Mesenchymal stem cell (in vitro differentiated cells and primary cell): ENCODE measurements around the gene PRKAG3.

Source experiments
- DNase-seq: peaks from one replicate; pipeline ENCODE4 v3.0.0-alpha.2; 2013
- H2AFZ ChIP-seq: one replicate; pipeline ENCODE4 v1.6.1; 2013; ENCODE audit warnings: low read depth, mild to moderate bottlenecking, control low read depth, inconsistent platforms, low read length, moderate library complexity
- H2AK5ac ChIP-seq: 2 replicates; pipeline ENCODE4 v1.6.1; 2013; ENCODE audit warnings: low read length, moderate library complexity, mild to moderate bottlenecking, inconsistent platforms; ENCODE audit not compliant: severe bottlenecking
- H2BK120ac ChIP-seq: one replicate; pipeline ENCODE4 v1.6.1; 2013; ENCODE audit warnings: low read depth, mild to moderate bottlenecking, inconsistent platforms, low read length, moderate library complexity
- H2BK12ac ChIP-seq, 2 experiments: one replicate each; pipeline ENCODE4 v1.6.1; 2013; ENCODE audit warnings: inconsistent platforms in 2 of 2, low read length in 2 of 2, mild to moderate bottlenecking in 2 of 2, moderate library complexity in 2 of 2, control low read depth in 1 of 2
- H2BK15ac ChIP-seq: one replicate; pipeline ENCODE4 v1.6.1; 2013; ENCODE audit warnings: mild to moderate bottlenecking, low read depth, inconsistent platforms; ENCODE audit not compliant: poor library complexity, severe bottlenecking
- H2BK5ac ChIP-seq: 2 replicates; pipeline ENCODE4 v1.6.1; 2013; ENCODE audit warnings: low read depth, mild to moderate bottlenecking, low read length, control low read depth, inconsistent platforms; ENCODE audit not compliant: poor library complexity, severe bottlenecking
- H3K14ac ChIP-seq, 2 experiments: one replicate each; pipeline ENCODE4 v1.6.1; 2013; ENCODE audit warnings: inconsistent platforms in 2 of 2, low read length in 2 of 2, control low read depth in 1 of 2, mild to moderate bottlenecking in 1 of 2, moderate library complexity in 1 of 2
- H3K18ac ChIP-seq, 2 experiments: one replicate each; pipeline ENCODE4 v1.6.1; 2013; ENCODE audit warnings: inconsistent platforms in 2 of 2, low read length in 2 of 2, control low read depth in 1 of 2, low read depth in 1 of 2, mild to moderate bottlenecking in 1 of 2
- H3K23ac ChIP-seq, 2 experiments: one replicate each; pipeline ENCODE4 v1.6.1; 2013; ENCODE audit warnings: inconsistent platforms in 2 of 2, low read length in 2 of 2, mild to moderate bottlenecking in 2 of 2, moderate library complexity in 2 of 2, control low read depth in 1 of 2
- H3K27ac ChIP-seq: 2 replicates; pipeline ENCODE4 v1.5.1; 2013; ENCODE audit warnings: mild to moderate bottlenecking, moderate library complexity, low read length, control low read depth, inconsistent platforms; ENCODE audit not compliant: poor library complexity, severe bottlenecking
- H3K27me3 ChIP-seq, 2 experiments: 2 replicates each; pipeline versions ENCODE4 v1.6.1 to v1.7.0; 2013; ENCODE audit warnings: low read length in 2 of 2, mild to moderate bottlenecking in 2 of 2, moderate library complexity in 2 of 2, control low read depth in 1 of 2, inconsistent platforms in 1 of 2; ENCODE audit not compliant: control insufficient read depth in 1 of 2, insufficient read depth in 1 of 2
- H3K36me3 ChIP-seq, 2 experiments: 2 replicates each; pipeline versions ENCODE4 v1.6.1 to v1.7.0; 2013; ENCODE audit warnings: low read length in 2 of 2, control low read depth in 1 of 2, inconsistent platforms in 1 of 2, low read depth in 1 of 2, mild to moderate bottlenecking in 1 of 2; ENCODE audit not compliant: insufficient read depth in 2 of 2, control insufficient read depth in 1 of 2
- H3K4ac ChIP-seq, 2 experiments: one replicate each; pipeline ENCODE4 v1.6.1; 2013; ENCODE audit warnings: inconsistent platforms in 2 of 2, low read length in 2 of 2, mild to moderate bottlenecking in 2 of 2, moderate library complexity in 2 of 2, control low read depth in 1 of 2, low read depth in 1 of 2
- H3K4me1 ChIP-seq: 2 replicates; pipeline ENCODE4 v1.6.1; 2013; ENCODE audit warnings: low read depth, low read length, control low read depth; ENCODE audit not compliant: control insufficient read depth, insufficient read depth
- H3K4me2 ChIP-seq: 2 replicates; pipeline ENCODE4 v1.6.1; 2013; ENCODE audit warnings: low read length, mild to moderate bottlenecking, inconsistent platforms; ENCODE audit not compliant: poor library complexity, severe bottlenecking
- H3K4me3 ChIP-seq, 2 experiments: 2 replicates each; pipeline versions ENCODE4 v1.5.1 to v1.7.0; 2013; ENCODE audit warnings: low read length in 2 of 2, mild to moderate bottlenecking in 2 of 2, control low read depth in 1 of 2, low read depth in 1 of 2; ENCODE audit not compliant: insufficient read depth in 1 of 2
- H3K79me1 ChIP-seq: replicated peaks from 2 replicates; pipeline ENCODE4 v1.6.1; 2013; ENCODE audit warnings: mild to moderate bottlenecking, control low read depth, low read length, inconsistent platforms; ENCODE audit not compliant: poor library complexity, severe bottlenecking
- H3K9ac ChIP-seq: 2 replicates; pipeline ENCODE4 v1.7.0; 2013; ENCODE audit warnings: mild to moderate bottlenecking, low read length, moderate library complexity
- H3K9me3 ChIP-seq: 2 replicates; pipeline ENCODE4 v1.7.0; 2013; ENCODE audit warnings: mild to moderate bottlenecking, low read length; ENCODE audit not compliant: control insufficient read depth
- H4K8ac ChIP-seq: one replicate; pipeline ENCODE4 v1.6.1; 2013; ENCODE audit warnings: inconsistent platforms, mild to moderate bottlenecking, low read length, moderate library complexity
- H4K91ac ChIP-seq: one replicate; pipeline ENCODE4 v1.6.1; 2013; ENCODE audit warnings: mild to moderate bottlenecking, low read length, inconsistent platforms
- WGBS: methylation state at CpG from one replicate; pipeline ENCODE4 v1.1.7; 2013; ENCODE audit warnings: mixed read lengths; 5-methylcytosine and 5-hydroxymethylcytosine counted together

PRKAG3 gene

DNA sequence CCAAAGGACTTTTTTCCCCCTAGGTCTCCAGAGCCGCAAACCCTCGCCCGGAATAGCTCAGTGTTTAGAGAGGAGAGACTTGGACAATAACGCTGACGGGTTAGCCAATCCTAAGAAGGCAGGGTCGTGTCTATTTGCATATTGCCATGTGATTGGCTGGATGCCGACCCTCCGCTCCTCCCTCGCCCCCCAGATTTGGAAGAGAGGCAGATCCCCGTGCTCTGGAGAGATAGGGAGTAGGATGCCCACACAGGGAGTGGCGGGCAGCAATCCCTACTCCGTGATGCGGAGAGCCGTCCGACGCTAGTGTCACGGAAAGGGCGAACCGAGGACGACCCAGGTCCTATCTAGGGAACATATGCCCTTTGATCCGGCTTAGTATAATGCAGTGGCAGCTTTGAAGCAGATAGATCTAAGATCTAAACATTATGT lies 29.4 kb upstream of the PRKAG3 start:
- Histone ChIP-seq H3K27me3 (peaks cover 77 to 85% of the 10 kb centered on the region in 2 experiments), H2BK120ac (no peak overlapping the region), H3K4me3 (no peak overlapping the region), H3K9ac (no peak overlapping the region), H2AK5ac (no peak overlapping the region), H4K91ac (no peak overlapping the region), H3K79me1 (no peaks in the 10 kb centered on the region), H3K4ac (no peak overlapping the region), H4K8ac (no peak overlapping the region), H2BK5ac (no peak overlapping the region), H3K18ac (no peak overlapping the region), H2BK12ac (no peak overlapping the region), H3K27ac (no peak overlapping the region), H2BK15ac (no peak overlapping the region), H3K23ac (no peak overlapping the region), H3K14ac (no peak overlapping the region), H3K36me3 (no peaks in the 10 kb centered on the region), H2AFZ (no peak overlapping the region), H3K9me3 (no peaks in the 10 kb centered on the region), H3K4me2 (no peak overlapping the region), H3K4me1 (peaks cover 20% of the 10 kb centered on the region)
- WGBS, result 1% methylated on average over 20 of the region's 21 CpGs
- DNase-seq, result peak; percentile 40

DNA sequence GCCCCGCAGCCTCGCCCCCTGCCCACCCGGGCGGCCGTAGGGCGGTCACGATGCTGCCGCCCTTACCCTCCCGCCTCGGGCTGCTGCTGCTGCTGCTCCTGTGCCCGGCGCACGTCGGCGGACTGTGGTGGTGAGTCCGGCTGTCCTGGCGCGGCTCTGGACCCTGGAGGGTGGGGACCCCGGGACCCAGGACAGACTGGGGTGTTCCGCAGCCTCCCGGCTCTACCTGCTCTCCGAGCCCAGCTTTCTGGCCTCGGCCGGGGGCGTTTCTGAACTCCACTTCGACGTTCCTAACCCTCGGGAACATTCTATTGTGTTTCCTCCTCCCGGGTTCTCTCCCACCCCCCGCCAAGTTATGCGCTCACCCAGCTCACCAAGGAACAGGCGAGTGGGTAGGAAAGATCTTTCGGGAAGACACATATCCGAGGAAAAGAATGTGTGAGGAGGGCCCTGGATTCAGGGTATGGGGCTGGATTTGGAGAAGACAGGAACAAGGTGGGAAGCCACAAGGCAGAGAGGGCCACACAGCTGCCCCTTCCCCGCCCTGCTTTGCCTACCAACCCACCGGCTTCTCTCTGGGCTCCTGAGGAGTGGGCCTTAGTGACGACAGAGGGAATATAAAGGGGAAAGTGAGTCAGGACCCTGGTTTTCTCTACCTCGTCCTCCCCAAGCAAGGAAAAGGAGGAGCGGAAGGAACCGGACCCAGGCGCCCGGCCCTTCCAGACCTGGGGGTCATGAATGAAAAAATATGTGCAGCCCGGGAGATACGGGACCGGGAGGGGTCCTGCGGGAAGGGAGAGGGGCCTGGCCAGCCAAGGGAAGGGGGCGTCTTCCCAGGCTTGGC lies 28.6 kb upstream of the PRKAG3 start:
- no peak overlapping the region for H2AK5ac ChIP-seq
- 7% methylated on average over 38 of the region's 47 CpGs for WGBS

DNA sequence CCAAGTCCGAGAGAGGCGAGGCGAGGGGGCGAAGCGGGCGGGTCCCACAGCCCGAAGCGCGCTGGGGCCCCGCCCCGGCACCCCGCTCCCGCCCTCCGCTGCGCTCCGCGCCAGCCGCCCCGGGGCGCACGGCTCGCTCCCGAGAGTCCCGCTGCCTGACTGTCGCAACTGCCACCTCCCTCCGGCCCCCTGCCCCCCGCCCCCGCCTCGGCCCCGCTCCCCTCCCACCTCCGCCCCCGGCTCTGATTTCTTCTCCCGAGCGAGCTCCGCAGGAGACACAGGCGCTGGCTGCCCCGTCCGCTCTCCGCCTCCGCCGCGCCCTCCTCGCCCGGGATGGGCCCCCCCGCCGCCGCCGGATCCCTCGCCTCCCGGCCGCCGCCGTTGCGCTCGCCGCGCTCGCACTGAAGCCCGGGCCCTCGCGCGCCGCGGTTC lies 28.0 kb upstream of the PRKAG3 start, which contains the start of gene WNT6:
Gene WNT6 (plus strand): TSS at position 250 of the 432 bp plus-strand sequence. CDS start 233 bp downstream, outside the sequence.
- under 1% methylated on average over 21 of the region's 64 CpGs for WGBS
- H3K9ac ChIP-seq, result no peak within 1 kb of the TSS
- peak within 1 kb of the TSS; percentile 49 for H3K4me2 ChIP-seq
- H3K9me3 ChIP-seq, result no peaks in the 10 kb centered on the region
- no peak within 1 kb of the TSS for H4K91ac ChIP-seq
- no peak within 1 kb of the TSS for H2BK5ac ChIP-seq
- no peak within 1 kb of the TSS for H2BK12ac ChIP-seq
- no peak within 1 kb of the TSS for H2BK120ac ChIP-seq
- no peak within 1 kb of the TSS for H3K27ac ChIP-seq
- H3K23ac ChIP-seq, result peak within 1 kb of the TSS in 1 of 2 experiments; percentile 26
- H2BK15ac ChIP-seq, result peak within 1 kb of the TSS; percentile 12
- H3K27me3 ChIP-seq, result peaks cover 79 to 89% of the 10 kb centered on the region in 2 experiments
- H2AK5ac ChIP-seq, result no peak within 1 kb of the TSS
- H3K79me1 ChIP-seq, result no peaks in the 10 kb centered on the region
- peak within 1 kb of the TSS in 1 of 2 experiments; percentile 16 for H3K4me3 ChIP-seq
- H2AFZ ChIP-seq, result no peak within 1 kb of the TSS
- no peak within 1 kb of the TSS for H4K8ac ChIP-seq
- H3K4ac ChIP-seq, result no peak within 1 kb of the TSS
- no peaks in the 10 kb centered on the region for H3K36me3 ChIP-seq
- H3K4me1 ChIP-seq, result peaks cover 20% of the 10 kb centered on the region
- H3K18ac ChIP-seq, result no peak within 1 kb of the TSS
- no peak within 1 kb of the TSS for H3K14ac ChIP-seq
- no peak for DNase-seq

More for the DNA sequence above, 28.6 kb upstream of the PRKAG3 start:
- H3K9ac ChIP-seq, result no peak overlapping the region
- no peak overlapping the region for H4K91ac ChIP-seq
- no peak overlapping the region for H2BK12ac ChIP-seq
- peak overlapping the region; percentile 49 for H3K4me2 ChIP-seq
- H3K27me3 ChIP-seq, result peaks cover 80 to 88% of the 10 kb centered on the region in 2 experiments
- H2BK15ac ChIP-seq, result peak overlapping the region; percentile 12
- H2AFZ ChIP-seq, result no peak overlapping the region
- no peak overlapping the region for H2BK120ac ChIP-seq
- peaks cover 20% of the 10 kb centered on the region for H3K4me1 ChIP-seq
- H3K36me3 ChIP-seq, result no peaks in the 10 kb centered on the region
- H3K23ac ChIP-seq, result peak overlapping the region in 1 of 2 experiments; percentile 17
- no peaks in the 10 kb centered on the region for H3K9me3 ChIP-seq
- DNase-seq, result no peak
- H3K27ac ChIP-seq, result no peak overlapping the region
- no peak overlapping the region for H4K8ac ChIP-seq
- H2BK5ac ChIP-seq, result no peak overlapping the region
- no peaks in the 10 kb centered on the region for H3K79me1 ChIP-seq
- H3K4me3 ChIP-seq, result peak overlapping the region in 1 of 2 experiments; percentile 16
- no peak overlapping the region for H3K4ac ChIP-seq
- no peak overlapping the region for H3K18ac ChIP-seq
- no peak overlapping the region for H3K14ac ChIP-seq
